HG03280 (cell line): Measurements from ENCODE around the gene CCDC8.
"Not testable (repeated sequence)": the region's sequence is repeated elsewhere in the genome, so short reads cannot be mapped to it uniquely, and the experiment has no call there.

ENCODE experiments used
- ATAC-seq: cut with Tn5 transposase; IDR thresholded peaks from one replicate; pipeline ENCODE4 v1.9.1; 2021; ENCODE audit warnings: mild to moderate bottlenecking, moderate library complexity; ENCODE audit not compliant: unreplicated experiment

CCDC8 gene

DNA sequence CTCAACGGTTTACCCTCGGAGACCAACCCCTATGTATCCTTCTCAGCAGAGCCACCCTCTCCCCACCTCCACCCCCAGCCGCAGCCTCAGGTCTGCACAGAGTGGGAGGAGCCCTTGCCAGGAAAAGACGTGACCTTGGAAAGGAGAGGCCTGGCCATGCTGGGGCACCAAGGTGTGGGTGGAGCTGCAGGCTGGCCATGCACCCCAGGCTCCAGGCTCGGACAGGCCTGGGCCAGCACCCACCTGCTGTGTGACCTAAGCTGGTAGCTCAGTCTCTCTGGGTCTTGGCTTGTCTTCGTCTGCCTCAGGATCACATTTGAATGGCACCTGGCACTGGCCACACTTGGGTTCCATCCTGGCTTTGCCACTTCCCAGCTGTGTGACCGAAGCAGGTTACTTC lies 29.5 kb downstream of the CCDC8 start:
- no peak for ATAC-seq

DNA sequence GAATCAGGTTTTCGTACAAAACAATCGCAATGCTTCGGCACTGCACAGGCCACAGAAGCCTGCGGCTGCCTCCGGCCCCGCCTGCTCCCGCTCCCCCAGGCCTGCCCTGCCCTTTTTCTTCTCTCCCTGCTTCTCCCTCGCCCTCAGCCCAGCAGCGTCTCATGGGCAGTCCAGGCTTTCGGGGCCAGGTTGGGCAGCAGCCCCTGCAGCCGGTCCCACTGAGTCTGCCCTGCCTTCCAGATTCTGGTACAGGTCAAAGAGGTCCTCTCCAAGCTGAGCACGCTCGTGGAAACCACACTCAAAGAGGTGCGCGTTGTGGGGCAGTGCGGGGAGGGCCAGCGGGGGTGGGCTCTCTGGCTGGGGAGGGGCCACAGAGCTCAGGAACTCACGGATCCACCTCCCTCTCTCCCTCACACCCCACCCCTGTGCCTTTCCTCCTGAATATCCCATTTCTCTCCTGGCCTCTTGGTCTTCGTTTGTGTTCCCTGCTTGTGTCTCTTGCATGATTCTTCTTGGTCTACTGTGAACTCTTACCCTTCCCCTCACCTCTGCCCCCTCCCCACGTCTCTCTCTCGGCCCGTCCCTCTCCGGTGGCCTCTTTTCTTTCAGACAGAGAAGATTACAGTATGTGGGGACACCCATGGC lies 30.1 kb downstream of the CCDC8 start:
- no peak for ATAC-seq

DNA sequence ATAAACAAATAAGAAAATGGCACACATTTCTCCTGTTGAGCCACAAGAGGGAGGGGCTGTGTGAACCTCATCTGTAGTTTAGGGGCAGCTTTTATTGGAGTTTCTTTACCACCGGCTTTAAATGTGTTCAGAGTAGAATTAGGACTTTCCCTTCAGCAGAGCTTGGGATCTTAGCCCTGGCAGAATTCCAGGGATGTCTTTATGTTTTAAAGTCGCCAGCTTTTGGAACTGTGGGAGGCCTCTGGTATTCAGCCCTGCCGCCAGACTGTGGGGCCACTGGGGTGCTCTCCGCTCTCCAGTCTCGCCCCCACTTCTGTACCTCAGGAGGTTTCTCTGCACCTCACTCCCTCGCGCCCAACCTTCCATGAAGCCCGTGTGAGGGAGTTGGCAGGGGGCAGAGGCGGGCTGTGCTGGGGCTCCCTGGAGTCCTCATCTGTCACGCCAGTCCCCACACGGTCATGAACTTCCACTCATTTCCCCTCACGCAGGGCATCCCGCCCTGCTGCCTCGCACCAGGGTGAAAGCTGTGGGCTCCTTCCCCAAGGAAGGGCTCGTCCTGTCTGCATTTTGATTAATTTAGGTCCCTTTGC lies 31.5 kb downstream of the CCDC8 start:
- no peak for ATAC-seq

DNA sequence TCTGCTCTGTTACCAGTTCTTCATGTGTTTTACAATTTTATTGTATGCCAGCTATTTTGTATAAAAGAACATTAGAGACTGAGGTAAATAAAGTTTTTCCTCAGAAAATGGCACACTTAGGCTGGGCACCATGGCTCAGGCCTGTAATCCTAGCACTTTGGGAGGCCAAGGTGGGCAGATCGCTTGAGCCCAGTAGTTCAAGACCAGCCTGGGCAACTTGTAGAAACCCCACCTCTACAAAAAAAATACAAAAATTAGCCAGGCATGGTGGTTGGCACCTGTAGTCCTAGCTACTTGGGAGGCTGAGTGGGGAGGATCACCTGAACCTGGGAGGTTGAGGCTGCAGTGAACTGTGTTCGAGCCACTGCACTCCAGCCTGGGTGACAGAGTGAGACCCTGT lies 32.0 kb downstream of the CCDC8 start:
- ATAC-seq, result no peak

DNA sequence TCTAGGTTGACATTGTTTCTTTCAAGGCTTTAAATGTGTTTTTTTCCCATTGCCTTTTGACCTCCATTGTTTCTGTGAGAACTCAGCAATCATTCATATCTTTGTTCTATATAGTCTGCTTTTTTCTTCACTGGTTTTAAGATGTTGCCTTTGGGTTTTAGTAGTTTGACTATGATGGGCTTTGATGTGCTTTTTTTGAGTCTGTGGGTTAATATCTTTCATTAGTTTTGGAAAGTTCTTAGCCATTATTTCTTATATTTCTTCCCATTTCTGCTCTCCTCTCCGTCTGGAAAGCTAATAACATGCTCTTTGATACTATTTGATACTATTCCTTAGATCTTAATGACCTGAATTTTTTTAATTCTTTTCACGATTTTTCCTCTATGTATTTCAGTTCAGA lies 32.7 kb downstream of the CCDC8 start:
- ATAC-seq, result no peak

DNA sequence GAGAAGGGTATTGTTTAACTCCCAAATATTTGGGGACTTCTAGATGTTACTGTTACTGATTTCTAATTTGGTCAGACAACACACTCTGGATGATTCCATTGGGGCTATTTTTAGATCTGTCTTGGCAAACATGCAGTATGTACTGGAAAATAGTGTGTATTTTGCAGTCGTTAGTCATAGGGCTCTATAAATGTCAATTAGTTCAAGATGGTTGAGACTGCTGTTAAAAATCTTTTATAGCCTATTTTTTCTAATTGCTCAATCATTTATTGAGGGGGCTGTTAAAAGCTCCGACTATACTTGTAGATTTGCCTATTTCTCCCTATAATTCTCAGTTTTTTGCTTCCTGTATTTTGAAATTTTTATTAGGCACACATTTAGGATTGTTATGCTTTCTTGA lies 35.1 kb downstream of the CCDC8 start:
- no peak for ATAC-seq

DNA sequence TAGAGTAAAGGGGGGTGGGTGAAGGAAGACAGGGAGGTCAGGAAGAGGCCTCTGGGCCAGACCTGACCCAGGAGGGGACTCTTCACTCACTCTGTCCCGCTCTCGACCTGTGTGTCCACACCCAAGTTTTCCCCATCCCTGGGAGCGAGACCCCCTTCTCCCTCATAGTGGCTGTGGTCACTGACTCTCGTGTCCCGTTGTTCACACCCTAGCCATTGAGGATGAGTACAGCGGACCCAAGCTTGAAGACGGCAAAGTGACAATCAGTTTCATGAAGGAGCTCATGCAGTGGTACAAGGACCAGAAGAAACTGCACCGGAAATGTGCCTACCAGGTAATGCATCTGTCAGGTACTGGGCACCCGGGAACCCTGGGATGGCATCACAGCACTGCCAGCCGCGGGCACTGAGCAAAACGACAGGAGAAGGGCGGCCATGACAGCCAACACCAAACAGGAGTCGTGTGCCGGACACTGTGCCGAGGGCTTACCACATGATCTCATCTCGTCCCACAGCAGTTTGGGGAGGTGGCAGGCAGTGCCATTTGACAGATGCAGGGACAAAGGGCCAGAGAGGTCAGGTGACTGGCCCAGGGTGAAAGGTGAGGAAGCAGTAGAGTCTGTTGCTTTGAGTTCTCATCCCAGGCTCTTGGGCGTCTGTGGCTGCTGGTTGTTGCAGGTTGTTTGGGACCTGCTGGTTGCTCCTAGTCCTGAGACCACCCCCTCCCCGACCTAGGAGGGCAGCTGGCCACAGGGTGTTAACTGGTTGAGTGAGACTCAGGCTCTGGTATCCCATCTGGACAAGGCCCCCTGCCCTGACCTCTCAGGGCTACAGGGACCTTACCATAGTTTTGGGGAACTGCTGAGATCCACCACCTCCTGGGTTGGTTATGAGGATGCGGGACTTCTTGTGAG lies 36.9 kb downstream of the CCDC8 start:
- ATAC-seq, result no peak

DNA sequence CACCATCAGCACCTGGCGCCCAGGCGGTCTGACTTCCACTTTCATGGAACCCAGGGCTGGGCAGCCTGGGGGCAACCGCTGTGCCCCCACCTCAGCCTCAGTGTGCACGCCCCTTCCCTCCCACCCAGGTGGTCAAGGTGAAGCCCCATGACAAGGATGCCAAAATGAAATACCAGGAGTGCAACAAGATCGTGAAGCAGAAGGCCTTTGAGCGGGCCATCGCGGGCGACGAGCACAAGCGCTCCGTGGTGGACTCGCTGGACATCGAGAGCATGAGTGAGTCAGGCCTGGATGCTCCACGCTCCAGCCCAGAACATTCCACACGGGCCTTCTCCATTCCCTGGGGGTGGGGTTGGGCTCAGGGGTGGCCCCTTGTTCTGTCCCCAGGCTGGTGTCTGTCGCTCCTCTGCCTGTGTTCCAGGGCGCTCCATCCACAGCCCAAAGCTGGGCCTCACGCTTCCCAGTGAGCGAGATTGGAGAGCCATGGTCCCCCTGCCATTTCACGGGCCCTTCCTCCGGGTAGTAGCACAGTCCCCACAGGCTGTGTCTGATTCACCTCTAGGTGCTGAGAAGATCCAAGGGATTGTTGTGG lies 37.8 kb downstream of the CCDC8 start:
- not testable (repeated sequence) for ATAC-seq

DNA sequence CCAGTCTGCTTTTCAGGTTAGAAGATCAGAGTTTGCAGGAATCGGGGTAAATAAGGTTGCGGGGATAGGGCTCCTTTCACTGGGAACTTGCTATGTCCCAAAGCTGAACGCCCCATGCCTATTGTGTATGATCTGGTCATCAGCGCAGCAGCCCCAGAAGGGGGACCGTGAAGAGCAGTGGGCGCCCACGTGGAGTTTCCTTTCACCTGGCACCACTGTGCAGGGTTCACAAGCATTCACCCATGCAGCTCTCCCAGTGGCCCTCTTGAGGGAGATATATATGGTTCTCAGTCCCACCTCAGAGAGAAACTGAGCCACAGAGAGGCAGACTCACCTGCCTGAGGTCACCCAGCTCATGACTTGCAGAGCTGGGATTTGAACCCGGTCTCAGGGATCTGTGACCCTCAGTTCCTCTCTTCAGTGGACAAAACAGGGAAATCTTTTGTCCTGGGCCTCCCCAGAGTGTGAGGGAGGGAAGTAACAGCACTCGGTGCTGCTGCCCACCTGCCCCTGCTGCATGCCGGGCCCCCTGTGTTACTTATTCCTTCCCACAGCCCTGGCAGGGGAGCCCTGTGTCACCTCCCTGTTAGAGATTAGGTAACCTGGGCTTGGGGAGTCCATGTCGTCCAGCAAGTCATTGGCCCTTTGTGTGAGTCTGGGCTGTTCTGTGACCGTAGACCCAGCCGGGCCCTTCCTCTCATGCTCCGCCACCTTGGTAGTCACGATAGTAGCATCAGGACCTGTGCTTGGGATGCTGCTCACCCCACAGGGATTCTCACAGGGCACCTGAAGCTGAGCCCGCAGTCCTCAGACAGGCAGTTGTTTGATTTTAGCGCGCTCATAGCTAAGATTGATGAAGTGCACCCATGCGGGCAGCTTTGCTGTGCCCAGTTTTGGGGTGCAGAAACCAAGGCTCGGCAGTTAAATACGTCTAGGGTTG lies 38.6 kb downstream of the CCDC8 start:
- ATAC-seq, result no peak

DNA sequence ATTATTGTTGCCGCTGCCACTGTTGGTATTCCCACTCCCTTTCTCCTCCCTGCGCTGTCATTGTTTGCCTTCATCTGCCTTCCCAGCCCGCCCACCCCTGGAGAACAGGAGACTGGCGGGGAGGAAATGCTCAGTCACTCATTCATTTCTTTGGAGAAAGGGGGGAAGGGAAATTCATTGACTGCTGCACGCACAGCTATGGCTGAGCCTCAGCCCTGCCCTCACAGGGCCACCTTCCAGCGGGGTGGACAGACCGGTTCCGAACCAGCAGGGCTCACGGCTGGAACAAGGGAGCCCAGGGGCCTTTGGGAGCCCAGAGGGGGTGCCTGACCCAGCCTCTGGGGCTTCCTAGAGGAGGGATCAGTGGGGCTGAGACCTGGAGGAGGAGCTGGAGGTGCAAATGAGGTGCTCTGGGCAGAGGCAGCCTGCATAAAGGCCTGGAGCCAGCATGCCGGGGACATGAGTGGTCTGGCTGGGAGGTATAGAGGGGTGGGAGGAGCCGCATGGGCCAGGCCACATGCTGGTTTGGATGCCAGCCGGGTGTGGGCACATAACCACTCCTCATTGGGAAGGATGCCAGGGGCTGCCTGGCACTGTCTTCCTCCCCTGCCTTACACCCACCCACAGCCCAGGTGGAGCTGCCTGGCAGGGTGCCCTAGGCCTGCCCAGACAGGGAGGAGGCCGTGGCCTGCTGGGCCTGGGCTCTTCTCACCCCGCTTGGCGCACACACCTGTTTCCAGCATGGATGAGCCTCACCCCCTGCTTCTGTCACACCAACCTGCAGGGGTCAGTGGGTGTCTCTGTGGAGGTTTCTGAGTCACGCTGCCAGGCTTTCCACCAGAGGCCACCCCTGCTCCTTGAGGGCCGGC lies 39.6 kb downstream of the CCDC8 start:
- ATAC-seq, result no peak

DNA sequence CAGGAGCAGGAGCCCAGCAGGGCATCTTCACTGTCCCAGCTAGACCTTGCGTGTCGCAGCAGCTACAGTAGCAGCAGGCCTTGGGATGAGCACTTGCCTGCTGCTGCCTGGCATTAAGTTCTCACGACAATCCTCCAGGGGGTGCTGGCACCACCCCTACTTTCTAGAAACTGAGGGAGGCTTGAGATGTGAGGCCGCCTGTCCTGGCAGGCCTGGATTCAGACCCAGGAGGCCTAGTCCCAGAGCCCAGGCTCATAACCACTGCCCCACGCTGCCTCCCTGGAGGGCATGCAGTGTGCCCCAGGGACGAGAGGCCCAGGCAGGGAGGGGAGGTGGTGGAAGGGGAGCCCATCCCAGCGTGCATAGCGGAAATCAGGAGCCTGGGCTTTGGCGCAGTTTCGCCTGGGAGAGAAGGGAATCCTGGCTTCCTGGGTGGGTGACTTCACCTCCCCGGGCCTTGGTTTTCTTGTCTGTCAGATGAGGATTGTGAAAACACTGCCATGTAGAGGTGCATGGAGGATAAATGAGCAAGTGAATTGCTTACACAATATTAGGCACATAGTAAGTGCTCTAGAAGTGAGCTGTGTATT lies 40.4 kb downstream of the CCDC8 start:
- no peak for ATAC-seq

DNA sequence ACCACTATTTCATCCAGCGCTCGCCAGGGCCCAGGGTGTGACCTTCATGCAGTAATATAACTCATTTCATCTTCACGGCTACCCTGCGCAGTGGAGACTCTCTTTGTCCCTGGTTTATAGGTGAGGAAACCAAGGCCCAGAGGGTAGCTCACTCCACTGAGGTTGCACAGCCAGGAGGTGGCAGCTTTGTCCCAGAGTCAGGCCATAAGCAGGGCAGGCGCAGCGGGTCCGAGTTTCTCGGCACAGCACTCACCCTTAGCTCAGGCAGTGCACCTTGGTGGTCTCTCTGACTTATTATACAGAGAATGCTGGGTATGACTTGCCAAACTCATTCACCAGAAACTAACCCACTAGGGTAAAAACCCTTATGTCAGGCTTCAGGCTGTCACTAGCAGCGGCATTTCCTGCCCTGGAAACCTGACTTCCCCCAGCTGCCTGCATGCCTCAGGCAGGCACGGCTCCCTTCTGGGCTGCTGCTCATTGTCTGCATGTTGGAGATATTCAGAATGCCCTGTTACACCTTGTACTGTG lies 41.9 kb downstream of the CCDC8 start:
- ATAC-seq, result no peak

DNA sequence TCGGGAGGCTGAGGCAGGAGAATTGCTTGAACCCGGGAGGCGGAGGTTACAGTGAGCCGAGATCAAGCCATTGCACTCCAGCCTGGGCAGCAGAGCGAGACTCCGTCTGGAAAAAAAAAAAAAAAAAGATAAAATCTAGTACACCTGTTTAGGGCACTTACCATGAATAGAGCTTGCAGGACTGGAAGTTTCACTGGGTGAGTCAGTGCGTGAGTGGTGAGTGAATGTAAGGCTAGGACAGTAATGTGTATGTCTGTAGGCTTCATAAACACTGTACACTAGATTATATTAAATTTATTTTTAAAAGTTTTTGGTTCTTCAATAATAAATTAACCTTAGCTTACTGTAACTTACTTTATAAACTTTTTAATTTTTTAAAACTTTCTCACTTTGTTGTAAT lies 43.5 kb downstream of the CCDC8 start:
- no peak for ATAC-seq

DNA sequence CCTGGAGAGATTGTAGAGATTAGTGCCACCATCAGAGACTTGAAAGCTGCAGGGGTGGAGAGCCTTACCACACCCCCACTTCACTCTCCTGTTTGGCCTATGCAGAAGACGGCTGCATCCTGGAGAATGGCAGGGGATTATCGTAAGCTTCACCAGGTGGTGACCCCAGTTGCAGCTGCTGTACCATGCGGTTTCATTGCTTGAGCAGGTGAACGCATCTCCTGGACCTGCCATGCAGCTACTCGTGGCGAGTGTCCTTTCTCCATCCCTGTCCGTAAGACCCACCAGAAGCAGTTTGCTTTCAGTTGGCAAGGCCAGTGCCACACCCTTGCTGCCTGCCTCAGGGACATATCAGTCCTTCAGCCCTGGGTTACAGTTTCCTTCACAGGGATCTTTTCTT lies 45.2 kb downstream of the CCDC8 start:
- no peak for ATAC-seq

DNA sequence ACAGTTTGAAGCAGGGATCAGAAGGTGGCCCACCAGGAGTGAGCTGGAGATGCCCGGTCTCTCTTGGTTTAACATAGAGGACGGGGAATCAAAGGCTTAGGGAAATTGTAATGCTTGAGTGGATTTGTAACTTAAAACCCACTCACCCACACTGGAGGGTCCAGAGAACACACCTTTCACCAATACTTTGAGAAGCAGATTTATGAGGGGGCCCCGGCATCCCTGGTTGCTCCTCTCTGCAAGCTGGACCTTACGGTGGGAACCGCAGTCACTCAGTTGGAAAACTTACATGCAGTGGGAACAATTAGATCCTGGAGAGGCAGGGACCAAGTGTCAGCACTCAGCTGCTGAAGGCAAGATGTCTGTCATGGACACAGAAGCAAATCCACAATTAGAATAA lies 45.9 kb downstream of the CCDC8 start:
- no peak for ATAC-seq

DNA sequence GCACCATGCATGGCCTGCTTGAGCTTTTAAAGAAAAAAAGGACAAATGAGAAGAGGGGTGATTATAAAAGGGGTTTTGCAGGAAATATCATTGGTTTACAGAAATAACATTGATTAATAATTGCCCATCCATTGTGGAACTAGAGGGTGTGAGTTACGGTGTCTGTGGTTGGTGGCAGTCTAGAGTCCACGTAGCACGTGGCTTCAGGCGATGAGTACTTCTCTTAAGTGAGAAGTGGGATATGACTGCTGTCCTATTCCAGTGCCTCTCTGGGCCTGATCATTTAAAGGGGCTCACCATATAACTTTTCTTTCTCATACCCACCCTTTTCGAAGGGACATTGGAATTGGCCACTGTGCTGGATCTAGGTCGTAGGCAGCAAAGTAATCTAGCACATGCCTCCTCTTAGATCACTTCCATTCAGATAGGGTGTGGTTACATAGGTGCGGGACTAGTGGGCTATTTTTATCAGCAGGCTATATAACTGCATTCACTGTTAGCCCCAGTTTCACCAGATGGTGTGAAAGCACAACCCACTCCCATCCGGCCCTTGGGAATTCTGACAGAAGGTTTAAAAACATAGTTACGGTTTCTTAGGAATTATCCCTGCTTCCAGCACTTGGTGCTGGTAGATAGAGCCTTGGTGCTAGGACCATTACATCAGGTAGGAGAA lies 46.6 kb downstream of the CCDC8 start:
- ATAC-seq, result no peak

DNA sequence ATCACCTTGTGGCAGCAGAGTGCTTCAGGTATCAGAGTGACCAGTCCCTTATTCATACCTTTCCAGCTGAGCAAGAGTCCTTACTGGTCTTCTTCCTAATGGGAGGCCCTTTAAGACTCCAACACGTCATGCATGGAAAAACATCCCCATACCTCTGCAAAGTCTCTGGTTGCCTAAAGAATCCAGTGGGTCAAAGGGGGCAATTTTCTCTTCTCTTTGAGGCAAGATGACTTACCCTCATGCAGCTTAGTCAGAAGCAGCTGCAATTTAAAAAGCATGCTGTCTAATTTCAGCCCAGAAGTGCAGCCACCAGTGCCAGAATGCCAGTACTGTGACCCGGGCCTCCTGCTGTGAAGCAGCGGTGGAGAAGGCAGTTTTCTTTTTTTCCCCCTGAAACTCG lies 47.8 kb downstream of the CCDC8 start:
- no peak for ATAC-seq

DNA sequence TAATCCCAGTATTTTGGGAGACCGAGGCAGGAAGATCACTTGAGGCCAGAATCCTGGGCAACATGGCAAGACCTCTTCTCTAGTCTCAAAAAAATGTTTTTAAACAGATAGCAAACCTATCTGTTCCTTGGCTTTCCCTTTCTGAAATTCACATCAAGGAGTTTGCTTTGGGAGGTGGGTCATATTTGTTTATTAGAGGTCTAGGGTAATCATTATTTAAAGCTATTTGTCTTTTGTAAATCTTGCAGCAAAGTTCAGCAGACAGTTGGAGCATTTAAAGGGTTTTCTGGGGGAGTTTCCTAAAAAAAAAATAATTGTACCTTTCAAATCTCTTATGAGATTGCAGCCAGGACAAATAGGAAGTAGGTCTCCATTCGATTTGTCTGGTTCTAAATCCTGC lies 49.0 kb downstream of the CCDC8 start:
- ATAC-seq, result no peak
